GM12892 (cell line): ENCODE data around the gene C3.

Experiments
- DNase-seq: peaks from one replicate; pipeline ENCODE4 v3.0.0; 2011; ENCODE audit not compliant: insufficient read length
- FAIRE-seq: peaks from 2 replicates; lab custom pipeline; 2011; peaks lifted over from hg19 to GRCh38; lab: Jason Lieb, UNC
- POLR2A ChIP-seq: IDR thresholded peaks from 2 replicates; pipeline ENCODE4 v1.6.1; 2011; ENCODE audit warnings: low read depth, low read length, control low read depth
- POLR2AphosphoS5 ChIP-seq: IDR thresholded peaks from 2 replicates; pipeline ENCODE4 v1.6.1; 2011; ENCODE audit warnings: low read depth, low read length, control low read depth
- TAF1 ChIP-seq: IDR thresholded peaks from 2 replicates; pipeline ENCODE4 v1.6.1; 2011; ENCODE audit warnings: low read depth, mild to moderate bottlenecking, control low read depth, low read length, borderline replicate concordance

Gene C3

GRCh38 chr19:6723108-6723618, 2.7 kb upstream of the C3 start:
- no peak for DNase-seq
- TF ChIP-seq POLR2A: no peak
- no peak for TF ChIP-seq POLR2AphosphoS5
- TF ChIP-seq TAF1: no peak
- FAIRE-seq: no peak

- FAIRE-seq: peak; percentile 68
Observed at GRCh38 chr19:6721773-6722172, 1.3 kb upstream of the C3 start.

DNA sequence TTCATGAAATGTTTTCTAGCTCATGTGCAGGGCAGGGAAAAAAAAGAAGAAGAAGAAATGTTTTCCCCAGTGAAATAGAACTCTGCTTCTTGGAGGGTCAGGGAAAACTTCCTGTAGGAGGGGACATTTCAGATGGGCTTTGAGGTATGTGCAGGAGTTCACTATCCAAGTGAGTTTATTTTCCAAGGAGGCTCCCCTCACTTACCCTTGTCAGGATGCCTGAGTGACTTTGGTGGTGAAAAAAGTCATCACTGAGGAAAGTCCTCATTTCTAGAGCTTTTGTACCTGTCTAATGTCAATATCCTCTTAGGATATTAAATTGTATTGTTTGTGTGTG, 656 bp upstream of the C3 start:
- no peak for FAIRE-seq
- no peak for TF ChIP-seq TAF1
- TF ChIP-seq POLR2AphosphoS5: no peak
- TF ChIP-seq POLR2A: no peak
- DNase-seq: no peak

More at GRCh38 chr19:6721773-6722172, 1.3 kb upstream of the C3 start:
- DNase-seq: no peak
- no peak for TF ChIP-seq POLR2A

GRCh38 chr19:6719992-6720368, 470 bp downstream of the C3 start:
- DNase-seq (no peak), FAIRE-seq (no peak)
- TF ChIP-seq POLR2A (no peak), TAF1 (no peak), POLR2AphosphoS5 (no peak)

DNA sequence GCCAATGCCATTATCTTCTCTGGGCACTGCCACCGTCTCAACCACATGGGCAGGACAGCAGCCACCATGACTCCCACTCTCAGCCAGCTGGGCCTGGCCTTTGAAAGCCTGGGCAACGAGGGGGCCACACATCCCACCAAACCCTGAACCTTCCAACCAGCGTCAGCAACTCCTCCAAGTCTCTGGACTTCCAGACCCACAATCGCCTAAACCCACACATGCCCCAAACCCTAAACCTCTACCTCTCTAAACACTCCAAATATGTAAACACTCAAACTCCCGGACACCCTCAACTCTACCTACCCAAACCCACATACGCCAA, 949 bp downstream of the C3 start:
- no peak for TF ChIP-seq POLR2AphosphoS5
- TF ChIP-seq TAF1: no peak
- TF ChIP-seq POLR2A: no peak
- DNase-seq (no peak), FAIRE-seq (no peak)

GRCh38 chr19:6718741-6719539, 1.5 kb downstream of the C3 start:
- DNase-seq (no peak), FAIRE-seq (no peak)
- TF ChIP-seq TAF1 (no peak), POLR2A (no peak), POLR2AphosphoS5 (no peak)

DNA sequence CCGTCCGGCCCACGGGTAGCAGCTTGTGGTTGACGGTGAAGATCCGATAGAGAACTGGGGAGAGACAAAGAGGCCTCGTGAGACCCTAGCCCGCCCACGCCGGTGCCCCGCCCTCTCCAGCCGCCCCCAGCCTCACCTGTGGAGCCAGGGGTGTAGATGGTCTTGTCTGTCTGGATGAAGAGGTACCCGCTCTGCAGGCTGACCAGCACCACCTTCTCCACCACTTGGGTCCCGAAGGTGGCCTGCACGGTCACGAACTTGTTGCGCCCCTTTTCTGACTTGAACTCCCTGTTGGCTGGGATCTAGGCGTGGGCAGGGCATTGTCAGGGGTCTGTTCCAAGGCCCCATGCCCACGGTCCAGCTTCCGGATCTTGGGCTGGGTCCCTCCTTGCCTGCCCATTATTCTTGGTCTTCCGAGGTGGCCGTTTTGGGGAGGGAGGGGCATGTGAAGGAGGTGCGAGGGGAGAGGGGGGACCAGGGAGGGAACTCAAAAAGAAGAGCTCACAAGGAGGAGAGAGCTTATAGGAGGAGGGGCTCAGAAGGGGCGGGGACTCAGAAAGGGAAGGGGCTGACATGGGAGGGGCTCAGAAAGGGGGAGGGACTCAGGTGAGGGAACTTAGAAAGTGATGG, 2.2 kb downstream of the C3 start:
- TF ChIP-seq POLR2A (no peak), TAF1 (no peak), POLR2AphosphoS5 (no peak)
- no peak for DNase-seq
- no peak for FAIRE-seq

DNA sequence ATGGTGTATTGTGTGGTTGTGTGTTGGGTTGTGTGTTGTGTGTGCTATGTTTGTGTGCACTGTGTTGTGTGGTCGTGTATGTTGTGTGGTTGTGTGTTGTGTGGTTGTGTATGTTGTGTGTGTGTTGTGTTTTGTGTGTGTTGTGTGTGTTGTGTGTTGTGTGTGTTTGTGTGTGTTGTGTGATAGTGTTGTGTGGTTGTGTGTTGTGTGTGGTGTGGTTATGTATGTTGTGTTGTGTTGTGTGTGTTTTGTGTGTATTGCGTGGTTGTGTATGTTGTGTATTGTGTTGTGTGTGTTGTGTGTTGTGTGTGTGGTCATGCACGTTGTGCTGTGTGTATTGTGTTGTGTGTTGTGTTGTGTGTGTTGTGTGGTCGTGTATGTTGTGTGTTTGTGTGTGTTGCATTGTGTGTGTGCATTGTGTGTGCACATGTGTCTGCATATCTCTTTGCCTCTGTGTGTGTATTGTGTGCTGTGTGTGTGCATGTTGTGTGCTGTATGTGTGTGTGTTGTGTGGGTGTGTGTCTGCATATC, 2.9 kb downstream of the C3 start:
- FAIRE-seq: peak; percentile 91
- DNase-seq: no peak

GRCh38 chr19:6717036-6717435, 3.4 kb downstream of the C3 start:
- TF ChIP-seq POLR2A (no peak), TAF1 (no peak), POLR2AphosphoS5 (no peak)
- FAIRE-seq: no peak
- no peak for DNase-seq

More for the DNA sequence above, 2.9 kb downstream of the C3 start:
- TF ChIP-seq TAF1 (no peak), POLR2A (no peak), POLR2AphosphoS5 (no peak)

DNA sequence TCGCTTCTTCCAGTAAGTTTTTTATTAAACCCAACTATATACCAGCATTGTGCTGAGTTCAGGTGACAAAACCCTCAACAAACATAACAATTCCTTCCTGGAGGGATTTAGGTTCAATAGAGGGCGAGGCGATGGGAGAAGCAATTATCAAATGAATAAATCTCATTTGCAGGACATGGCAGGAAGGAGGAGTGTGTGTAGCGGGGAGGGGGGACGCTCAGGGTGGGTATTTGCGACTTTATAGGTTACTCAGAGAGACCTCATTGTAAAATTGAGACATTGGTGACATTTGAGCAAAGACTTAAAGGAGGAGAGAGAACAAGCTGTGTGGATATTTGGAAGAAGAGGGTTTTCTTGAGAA, 3.9 kb downstream of the C3 start:
- FAIRE-seq (no peak), DNase-seq (no peak)
- TF ChIP-seq TAF1 (no peak), POLR2A (no peak), POLR2AphosphoS5 (no peak)

- FAIRE-seq (no peak), DNase-seq (no peak)
- TF ChIP-seq TAF1: no peak
- no peak for TF ChIP-seq POLR2A
- no peak for TF ChIP-seq POLR2AphosphoS5
Observed at GRCh38 chr19:6714749-6715555, 5.5 kb downstream of the C3 start.
